ENCODE data around the gene KRT222. TPM values are rescaled to one million over a fixed set of nuclear protein-coding genes. Genes with fewer than 3 reads are reported as not detected.

KRT222 gene
- total RNA-seq, 2 donors from 2014 or later: 0.63 to 0.81 TPM

GRCh38 chr17:40666331-40666730 is 1.4 kb upstream of the KRT222 start:
- no peak for ATAC-seq (ENCODE audit: insufficient number of reproducible peaks, low FRiP score, low read depth)

GRCh38 chr17:40663252-40663651 is 1.7 kb downstream of the KRT222 start:
- DNase-seq (ENCODE audit: low spot score) (no peak), ATAC-seq (ENCODE audit: insufficient number of reproducible peaks, low FRiP score, low read depth) (no peak)
- TF ChIP-seq CTCF (IDR thresholded peaks at IDR 0.05): no peak
- no peak overlapping the region for H3K4me3 ChIP-seq
- H3K9me3 ChIP-seq: no peaks in the 10 kb centered on the region
- H3K4me1 ChIP-seq (ENCODE audit: control insufficient read depth in 1 of 2, low read depth in 2 of 2): no peaks in the 10 kb centered on the region
- H3K36me3 ChIP-seq: no peaks in the 10 kb centered on the region
- no peak overlapping the region for H3K27ac ChIP-seq
- no peaks in the 10 kb centered on the region for H3K27me3 ChIP-seq (replicated peaks; ENCODE audit: insufficient read depth)

More at GRCh38 chr17:40666331-40666730, 1.4 kb upstream of the KRT222 start:
- no peak for DNase-seq (ENCODE audit: low spot score)
- no peak for TF ChIP-seq CTCF (IDR thresholded peaks at IDR 0.05)
- Histone ChIP-seq H3K36me3 (no peaks in the 10 kb centered on the region), H3K4me3 (no peak overlapping the region), H3K27me3 (replicated peaks; ENCODE audit: insufficient read depth) (no peaks in the 10 kb centered on the region), H3K27ac (no peak overlapping the region), H3K9me3 (no peaks in the 10 kb centered on the region), H3K4me1 (ENCODE audit: control insufficient read depth in 1 of 2, low read depth in 2 of 2) (no peaks in the 10 kb centered on the region)

GRCh38 chr17:40659911-40660310 is 5.1 kb downstream of the KRT222 start:
- ATAC-seq (ENCODE audit: insufficient number of reproducible peaks, low FRiP score, low read depth) (no peak), DNase-seq (ENCODE audit: low spot score) (no peak)
- Histone ChIP-seq H3K9me3 (no peaks in the 10 kb centered on the region), H3K36me3 (no peaks in the 10 kb centered on the region), H3K4me1 (ENCODE audit: control insufficient read depth in 1 of 2, low read depth in 2 of 2) (no peaks in the 10 kb centered on the region), H3K27me3 (replicated peaks; ENCODE audit: insufficient read depth) (no peaks in the 10 kb centered on the region), H3K27ac (no peak overlapping the region), H3K4me3 (no peak overlapping the region)
- no peak for TF ChIP-seq CTCF (IDR thresholded peaks at IDR 0.05)

GRCh38 chr17:40658396-40658795 is 6.6 kb downstream of the KRT222 start:
- no peak for DNase-seq (ENCODE audit: low spot score)
- H3K9me3 ChIP-seq: no peaks in the 10 kb centered on the region
- H3K36me3 ChIP-seq: no peaks in the 10 kb centered on the region
- H3K27me3 ChIP-seq (replicated peaks; ENCODE audit: insufficient read depth): no peaks in the 10 kb centered on the region
- no peak for TF ChIP-seq CTCF (IDR thresholded peaks at IDR 0.05)
- no peak for ATAC-seq (ENCODE audit: insufficient number of reproducible peaks, low FRiP score, low read depth)
- no peaks in the 10 kb centered on the region for H3K4me1 ChIP-seq (ENCODE audit: control insufficient read depth in 1 of 2, low read depth in 2 of 2)
- no peak overlapping the region for H3K27ac ChIP-seq
- H3K4me3 ChIP-seq: no peak overlapping the region

- ATAC-seq (ENCODE audit: insufficient number of reproducible peaks, low FRiP score, low read depth) (no peak), DNase-seq (ENCODE audit: low spot score) (no peak)
- H3K36me3 ChIP-seq: no peaks in the 10 kb centered on the region
- no peak overlapping the region for H3K27ac ChIP-seq
- no peak for TF ChIP-seq CTCF (IDR thresholded peaks at IDR 0.05)
- no peak overlapping the region for H3K4me3 ChIP-seq
- H3K27me3 ChIP-seq (replicated peaks; ENCODE audit: insufficient read depth): no peaks in the 10 kb centered on the region
- H3K9me3 ChIP-seq: no peaks in the 10 kb centered on the region
- H3K4me1 ChIP-seq (ENCODE audit: control insufficient read depth in 1 of 2, low read depth in 2 of 2): peaks cover 0 to 10% of the 10 kb centered on the region in 2 donors
Measured at GRCh38 chr17:40651939-40652338, 13.0 kb downstream of the KRT222 start.

Data from thoracic aorta (tissue), 2 donors.